SU-DHL-6 (cell line): Measurements from ENCODE around the gene LEF1.

Experiments used
- EZH2phosphoT487 ChIP-seq: fragments of 200-600 bp; sonication (generic), shearing (Covaris generic); conservative IDR thresholded peaks from 2 replicates; pipeline ENCODE4 v1.6.1; 2018; ENCODE audit warnings: mild to moderate bottlenecking, antibody characterized with exemption, low read length, moderate library complexity, mixed read lengths
- TF ChIP-seq, protein P1 (sequence below): fragments of 200-600 bp; sonication (generic); IDR thresholded peaks from one replicate; pipeline ENCODE4 v1.5.1; 2017; ENCODE audit warnings: antibody characterized with exemption, mild to moderate bottlenecking, low read length, moderate library complexity; ENCODE audit not compliant: insufficient read depth, poor library complexity, severe bottlenecking

DNA sequence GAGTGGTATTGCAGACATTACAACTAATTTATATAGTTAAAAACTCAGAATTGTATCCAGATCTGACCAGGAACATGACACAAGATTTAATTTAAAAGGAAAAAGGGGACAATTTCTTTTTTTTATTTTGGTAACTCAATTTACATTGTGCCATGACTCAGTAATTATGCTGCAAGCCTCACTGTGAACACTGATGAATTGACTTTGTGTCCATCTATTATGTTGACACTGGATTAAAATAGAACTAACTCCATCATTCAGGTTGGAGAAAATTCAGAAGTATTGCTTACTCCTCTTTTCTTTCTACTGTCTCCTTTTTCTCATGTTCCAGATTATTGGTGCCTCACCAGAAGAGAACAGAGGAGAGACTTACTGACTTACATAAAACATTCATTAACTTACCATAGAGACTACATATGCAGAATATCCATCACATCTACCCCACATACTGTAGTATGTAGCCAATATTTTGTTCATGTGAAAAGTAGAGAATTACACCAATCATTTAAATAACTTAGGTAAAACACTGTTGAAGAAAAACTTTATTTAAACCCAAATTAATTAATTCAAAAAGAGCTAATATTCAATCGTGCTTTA is 15.8 kb upstream of the LEF1 start:
- TF ChIP-seq, protein P1, sequence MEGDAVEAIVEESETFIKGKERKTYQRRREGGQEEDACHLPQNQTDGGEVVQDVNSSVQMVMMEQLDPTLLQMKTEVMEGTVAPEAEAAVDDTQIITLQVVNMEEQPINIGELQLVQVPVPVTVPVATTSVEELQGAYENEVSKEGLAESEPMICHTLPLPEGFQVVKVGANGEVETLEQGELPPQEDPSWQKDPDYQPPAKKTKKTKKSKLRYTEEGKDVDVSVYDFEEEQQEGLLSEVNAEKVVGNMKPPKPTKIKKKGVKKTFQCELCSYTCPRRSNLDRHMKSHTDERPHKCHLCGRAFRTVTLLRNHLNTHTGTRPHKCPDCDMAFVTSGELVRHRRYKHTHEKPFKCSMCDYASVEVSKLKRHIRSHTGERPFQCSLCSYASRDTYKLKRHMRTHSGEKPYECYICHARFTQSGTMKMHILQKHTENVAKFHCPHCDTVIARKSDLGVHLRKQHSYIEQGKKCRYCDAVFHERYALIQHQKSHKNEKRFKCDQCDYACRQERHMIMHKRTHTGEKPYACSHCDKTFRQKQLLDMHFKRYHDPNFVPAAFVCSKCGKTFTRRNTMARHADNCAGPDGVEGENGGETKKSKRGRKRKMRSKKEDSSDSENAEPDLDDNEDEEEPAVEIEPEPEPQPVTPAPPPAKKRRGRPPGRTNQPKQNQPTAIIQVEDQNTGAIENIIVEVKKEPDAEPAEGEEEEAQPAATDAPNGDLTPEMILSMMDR = no peak
- TF ChIP-seq EZH2phosphoT487 = no peak
